NCI-H1436 (cell line): ENCODE measurements around the gene MRNIP.

Source experiments
- DNase-seq: peaks from one replicate; lab custom pipeline; 2025; lab: John Stamatoyannopoulos, UW

The MRNIP gene, protein sequence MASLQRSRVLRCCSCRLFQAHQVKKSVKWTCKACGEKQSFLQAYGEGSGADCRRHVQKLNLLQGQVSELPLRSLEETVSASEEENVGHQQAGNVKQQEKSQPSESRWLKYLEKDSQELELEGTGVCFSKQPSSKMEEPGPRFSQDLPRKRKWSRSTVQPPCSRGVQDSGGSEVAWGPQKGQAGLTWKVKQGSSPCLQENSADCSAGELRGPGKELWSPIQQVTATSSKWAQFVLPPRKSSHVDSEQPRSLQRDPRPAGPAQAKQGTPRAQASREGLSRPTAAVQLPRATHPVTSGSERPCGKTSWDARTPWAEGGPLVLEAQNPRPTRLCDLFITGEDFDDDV

DNA sequence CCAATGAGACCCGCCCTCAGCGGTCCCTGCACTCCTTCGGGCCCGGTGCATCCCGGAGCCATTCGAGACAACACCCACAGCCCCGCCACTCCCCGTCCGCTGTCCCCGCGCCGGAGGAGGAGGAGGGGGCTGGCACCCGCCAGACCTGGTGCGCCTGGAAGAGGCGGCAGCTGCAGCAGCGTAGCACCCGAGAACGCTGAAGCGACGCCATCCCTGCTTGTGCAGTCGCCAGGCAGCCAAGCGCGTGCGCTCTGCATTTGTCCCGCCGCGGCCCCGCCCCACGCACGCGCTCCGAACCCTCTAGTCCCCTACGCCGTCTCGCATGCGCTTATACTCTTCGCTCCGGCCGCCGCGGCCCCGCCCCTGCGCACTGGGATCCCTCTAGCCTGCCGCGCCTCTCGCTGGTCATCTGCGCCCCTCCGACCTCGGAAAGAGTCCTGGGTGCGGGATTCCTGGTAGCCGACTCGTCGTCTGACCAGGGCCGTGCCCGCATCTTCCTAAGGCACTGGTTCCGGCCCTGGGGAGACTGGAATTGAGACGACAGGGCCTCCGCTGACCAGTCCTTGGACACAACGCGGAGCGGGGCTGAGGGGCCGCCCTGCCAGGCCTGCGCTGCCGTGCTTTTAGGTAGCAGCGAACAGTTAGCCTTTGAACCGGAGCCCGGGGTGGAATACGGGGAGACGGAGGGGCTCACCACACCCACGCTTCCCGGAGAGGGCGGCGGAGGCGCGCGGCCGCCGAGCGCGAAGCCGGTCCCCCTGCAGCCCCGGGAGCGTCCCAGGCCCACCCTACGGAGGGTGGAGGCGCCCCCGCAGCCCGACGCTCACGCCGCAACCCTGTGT, at the start of gene MRNIP:
Gene MRNIP, minus strand, starts transcription at position 232 of the 842 bp plus-strand sequence. Its CDS starts 21 bp downstream, at position 211.
- peak; percentile 68 for DNase-seq

DNA sequence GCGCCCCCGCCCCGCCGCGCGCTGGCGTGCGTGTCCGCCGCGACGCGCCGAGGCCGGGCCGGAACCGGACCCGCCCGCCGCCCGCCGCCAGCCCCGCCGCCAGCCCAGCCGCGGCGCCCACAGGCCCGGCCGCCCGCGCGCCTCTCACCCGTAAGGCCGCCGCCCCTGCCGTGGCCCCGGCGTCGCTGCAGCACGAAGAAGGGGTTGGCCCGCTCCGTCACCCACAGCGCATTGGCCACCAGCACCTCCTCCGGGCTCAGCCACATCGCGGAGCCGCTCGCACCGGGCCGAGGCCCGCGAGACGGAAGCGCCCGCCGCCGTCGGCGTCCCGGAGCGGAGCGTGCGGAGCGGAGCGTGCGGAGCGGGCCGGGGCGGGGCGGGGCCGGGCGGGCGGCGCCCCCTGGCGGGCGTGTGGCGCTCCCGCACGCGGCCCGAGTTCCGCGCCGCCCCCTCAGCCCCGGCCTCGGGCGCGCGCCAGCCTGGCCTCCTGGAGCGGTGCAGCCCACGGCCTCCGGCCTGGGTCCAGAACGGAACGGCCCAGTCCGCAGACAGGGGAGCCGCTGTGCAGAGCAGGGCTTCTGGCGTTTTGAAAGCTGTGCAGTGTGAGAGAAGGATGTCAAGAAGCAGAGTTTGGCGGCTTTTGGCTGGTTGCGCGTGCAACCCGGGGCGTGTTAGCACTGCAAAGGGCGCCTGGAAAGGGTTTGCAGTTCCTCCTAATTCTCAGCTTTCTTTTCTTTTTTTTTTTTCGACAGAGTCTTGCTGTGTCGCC, 49.1 kb upstream of the MRNIP start, which contains the start of gene TBC1D9B:
Gene TBC1D9B, minus strand, starts transcription at position 342 of the 769 bp plus-strand sequence. Its CDS starts 76 bp downstream, at position 266.
- peak; percentile 8 for DNase-seq

DNA sequence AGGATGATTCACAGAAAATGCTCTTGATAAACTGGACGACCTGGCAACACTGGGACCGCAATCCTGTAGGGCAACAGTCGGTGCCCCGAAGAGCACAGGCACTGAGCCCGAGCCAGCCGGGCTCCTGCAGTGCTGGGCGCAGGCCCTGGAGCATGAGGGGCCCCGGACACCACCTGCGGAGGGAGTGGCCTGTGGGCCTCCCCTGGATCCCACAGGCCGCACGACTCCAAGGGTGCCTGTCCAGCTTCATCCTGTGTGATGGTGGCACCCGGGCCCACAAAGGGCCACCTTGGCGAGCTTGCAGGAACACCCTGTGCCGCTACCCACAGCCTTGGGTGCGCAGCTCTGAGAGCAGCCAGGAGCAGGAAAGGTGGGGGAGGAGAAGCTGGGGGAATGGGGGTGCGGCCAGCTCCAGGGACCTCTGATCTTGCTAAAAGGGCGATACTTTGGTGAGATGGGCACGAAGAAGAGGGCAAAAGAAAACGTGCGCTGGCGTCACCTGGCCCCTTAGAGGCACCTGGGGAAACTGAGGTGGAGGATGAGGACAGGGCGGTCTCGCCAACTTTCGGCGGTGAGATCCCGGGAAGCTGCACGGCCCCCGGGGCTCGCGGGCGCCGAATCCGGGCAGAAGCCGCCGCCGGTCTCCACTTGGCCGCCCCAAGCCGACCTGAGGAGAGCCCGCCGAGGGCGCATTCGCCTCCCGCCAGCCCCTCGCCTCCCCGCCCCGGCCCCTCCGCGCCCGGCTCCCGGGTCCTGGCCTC, 48.4 kb upstream of the MRNIP start:
- DNase-seq: no peak

DNA sequence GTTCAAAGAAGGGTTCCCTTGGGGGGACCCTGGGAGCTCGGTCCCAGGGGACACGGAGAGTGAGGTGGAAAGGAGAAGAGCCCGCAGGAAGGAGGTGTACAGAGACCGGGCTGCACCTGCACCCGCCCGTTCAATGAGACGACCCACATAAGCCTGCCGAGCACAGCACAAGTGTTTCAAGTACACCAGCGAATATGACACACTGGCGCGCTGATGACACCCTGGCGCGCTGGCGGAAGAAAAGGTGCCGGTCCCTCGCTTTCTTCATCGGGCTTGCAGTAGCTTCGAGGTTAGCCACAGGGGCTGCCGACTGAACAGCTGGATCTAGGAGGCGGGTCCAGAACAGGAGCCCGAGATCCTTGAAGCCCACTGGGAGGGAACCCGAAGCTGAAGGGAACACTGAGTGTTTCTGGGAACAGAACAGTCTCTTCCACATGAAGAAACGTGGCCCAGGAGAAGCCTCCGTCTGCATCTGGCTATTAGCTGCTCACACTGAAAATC, 47.7 kb upstream of the MRNIP start:
- no peak for DNase-seq

DNA sequence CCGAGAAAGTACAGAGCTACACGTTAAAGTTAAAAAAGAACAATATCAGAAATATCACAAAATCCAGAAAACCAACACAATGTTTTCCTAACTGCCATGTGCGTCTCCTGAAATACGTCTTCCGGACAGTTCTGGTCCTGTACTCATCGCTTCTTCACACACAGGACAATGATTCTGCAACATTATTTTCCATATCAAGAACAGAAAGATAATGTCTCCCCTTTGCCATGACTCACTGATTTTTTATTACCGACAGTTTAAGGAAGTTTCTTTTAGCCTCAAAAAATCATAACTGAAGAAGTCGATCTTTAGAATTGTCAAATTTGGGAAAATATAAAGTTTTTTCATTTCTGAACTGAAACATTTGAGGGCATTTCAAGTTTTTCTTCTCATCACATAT, 46.5 kb upstream of the MRNIP start:
- DNase-seq: no peak

DNA sequence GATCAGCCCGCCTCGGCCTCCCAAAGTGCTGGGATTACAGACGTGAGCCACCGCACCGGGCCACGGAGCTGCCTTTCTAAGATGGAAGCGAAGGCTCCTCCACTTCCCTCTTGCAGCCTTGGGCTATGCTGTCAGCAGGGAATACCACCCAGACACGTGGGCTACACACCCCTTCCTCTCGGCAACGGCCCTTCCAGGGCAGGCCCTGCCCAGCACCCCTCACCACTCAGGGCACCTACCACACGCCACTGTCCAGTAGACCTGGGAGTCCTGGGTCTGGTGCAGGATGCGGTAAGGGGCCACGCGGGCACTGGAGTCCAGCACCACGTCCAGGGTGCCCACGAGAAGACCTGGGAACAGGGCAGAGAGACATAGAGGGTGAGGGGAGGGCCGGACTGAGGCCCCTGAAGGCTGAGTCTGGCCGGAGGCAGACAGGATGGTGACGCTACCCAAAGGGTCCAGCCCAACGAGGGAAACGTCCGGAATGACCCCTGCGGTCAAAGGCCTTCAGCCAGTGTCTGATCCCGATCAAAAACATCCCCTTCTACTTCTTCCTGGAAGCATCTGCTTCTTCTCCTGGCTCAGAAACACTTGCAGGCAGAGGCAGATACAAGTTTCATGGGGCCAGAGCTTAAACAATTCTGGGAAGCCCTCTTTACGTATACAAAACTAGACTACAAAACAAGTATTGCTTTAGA, 46.0 kb upstream of the MRNIP start:
- no peak for DNase-seq

DNA sequence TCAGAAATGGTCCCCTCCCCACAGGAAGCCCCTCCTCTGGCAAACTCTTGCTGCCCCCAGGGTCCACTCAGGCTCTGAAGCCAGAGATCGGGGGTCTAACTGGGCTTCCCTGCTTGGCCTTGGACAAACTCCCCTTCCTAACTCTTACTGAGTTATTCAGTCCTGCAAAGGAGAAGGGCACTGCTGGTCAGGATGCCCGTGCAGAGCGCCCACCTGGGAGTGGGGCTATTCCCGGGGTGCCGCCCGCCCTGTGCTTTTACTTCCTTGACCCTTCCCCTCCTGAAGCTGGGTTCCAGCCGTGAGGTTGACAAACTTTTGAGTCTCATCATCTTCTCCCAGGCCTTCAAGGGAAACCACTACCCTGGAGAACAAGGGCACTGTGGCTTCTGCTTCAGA, 44.1 kb upstream of the MRNIP start:
- DNase-seq: no peak

DNA sequence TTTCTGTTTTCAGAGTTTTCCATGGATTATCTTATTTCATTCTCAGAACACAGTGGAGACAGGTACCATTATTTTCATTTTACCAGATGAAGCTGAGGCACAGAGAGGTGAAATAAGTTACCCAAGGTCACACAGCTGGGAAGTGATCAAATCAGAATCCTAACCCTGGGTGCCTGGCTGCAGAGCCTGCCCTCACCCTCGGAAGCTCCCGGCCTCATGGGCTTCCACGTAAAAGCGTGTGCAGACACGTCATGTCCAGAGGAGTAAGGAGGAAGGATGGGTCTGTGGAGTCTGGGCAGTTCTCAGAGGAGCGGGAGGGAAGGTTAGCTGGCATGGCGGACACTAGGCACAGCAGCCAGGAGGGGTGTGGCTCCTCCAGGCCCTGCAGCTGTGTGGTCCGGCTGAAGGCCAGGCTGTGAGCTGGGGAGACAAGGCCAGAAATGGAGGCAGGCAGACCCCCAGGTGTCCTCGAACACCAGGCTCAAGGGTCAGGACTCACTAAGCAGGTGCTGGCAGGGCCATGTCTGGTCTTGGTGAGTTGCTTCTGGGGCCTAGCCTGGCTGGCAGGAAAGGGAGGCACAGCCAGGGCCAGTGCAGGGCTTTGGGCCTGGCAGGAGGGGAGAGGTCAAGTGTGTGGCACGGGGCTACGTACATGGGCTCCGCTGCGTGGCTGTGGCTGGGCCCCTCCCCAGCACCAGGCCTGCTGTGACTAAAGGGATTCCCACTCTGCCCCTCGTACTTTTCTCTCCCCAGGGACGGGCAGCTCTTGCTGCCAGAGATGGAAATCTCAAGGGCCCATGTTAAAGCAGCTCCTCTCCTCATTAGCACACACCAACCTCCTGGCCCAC, 43.5 kb upstream of the MRNIP start:
- DNase-seq: no peak

DNA sequence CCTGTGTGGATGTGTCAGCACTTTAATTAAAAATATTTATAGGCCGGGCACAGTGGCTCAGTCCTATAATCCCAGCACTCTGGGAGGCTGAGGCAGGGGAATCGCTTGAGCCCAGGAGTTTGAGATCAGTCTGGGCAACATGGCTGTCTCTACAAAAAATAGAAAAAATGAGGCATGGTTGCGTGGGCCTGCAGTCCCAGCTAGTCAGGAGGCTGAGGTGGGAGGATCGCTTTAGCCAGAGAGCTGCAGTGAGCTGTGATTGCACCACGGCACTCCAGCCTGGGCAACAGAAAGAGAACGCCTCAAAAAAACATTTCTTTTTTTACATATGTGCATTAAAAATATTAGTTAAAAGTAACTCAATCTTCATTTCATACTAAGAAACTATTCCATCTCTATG, 42.8 kb upstream of the MRNIP start:
- DNase-seq: no peak

DNA sequence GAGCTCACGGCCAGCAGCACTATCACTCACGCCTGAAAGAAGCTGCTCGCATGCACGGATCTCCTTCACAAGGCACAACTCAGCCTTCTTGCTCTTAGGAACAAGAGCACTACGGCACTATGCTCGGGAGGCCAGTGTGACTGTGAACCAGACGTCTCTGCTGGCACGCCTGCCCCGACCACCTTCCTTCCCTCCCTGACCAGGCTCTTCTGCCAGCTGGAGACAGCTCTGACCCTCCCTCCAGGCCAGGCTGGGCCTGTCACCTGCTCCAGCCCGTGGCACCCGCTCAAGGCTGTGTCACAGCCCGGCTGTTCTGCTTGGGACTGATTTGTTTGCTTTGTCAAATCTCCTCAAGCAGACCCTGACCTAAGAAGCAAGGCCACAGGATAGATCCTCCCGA, 42.1 kb upstream of the MRNIP start:
- no peak for DNase-seq

DNA sequence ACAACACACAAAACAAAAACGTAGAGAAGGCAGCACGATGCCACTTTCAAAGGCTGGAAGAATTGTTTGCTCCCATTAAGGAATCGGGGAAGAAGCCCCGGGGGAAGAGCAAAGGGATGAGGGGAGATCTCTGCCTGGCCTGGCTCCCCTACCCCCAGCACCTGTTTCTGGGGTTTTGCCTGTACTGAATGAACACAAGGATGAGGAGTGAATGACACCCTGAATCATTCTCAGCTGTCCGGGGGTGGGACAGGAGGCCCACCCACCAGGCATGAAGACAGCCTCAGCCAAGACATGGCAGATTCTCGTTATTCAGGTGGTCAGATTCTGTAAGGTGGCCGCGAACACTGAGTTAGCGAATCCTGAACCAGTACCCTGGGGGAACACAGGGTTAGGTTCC, 41.6 kb upstream of the MRNIP start:
- DNase-seq: no peak

DNA sequence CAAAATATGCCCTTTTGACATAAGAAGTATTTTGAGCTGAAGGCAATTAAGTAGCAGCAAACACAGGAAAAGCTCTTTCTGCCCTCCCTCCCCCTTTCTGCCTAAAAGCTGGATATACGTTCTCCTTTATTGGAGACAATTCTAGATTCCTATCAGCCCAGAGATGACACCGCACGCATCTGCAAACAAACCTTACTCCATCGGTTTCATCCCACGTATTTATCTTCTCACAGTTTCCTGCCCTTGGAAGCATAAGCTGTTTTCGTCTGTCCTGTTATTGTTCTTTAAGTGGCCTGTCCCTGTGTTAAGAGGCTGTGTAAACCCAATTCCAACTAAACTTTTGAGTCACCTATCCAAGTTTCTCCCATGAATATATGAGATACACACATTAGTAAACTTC, 37.2 kb upstream of the MRNIP start:
- DNase-seq: no peak

DNA sequence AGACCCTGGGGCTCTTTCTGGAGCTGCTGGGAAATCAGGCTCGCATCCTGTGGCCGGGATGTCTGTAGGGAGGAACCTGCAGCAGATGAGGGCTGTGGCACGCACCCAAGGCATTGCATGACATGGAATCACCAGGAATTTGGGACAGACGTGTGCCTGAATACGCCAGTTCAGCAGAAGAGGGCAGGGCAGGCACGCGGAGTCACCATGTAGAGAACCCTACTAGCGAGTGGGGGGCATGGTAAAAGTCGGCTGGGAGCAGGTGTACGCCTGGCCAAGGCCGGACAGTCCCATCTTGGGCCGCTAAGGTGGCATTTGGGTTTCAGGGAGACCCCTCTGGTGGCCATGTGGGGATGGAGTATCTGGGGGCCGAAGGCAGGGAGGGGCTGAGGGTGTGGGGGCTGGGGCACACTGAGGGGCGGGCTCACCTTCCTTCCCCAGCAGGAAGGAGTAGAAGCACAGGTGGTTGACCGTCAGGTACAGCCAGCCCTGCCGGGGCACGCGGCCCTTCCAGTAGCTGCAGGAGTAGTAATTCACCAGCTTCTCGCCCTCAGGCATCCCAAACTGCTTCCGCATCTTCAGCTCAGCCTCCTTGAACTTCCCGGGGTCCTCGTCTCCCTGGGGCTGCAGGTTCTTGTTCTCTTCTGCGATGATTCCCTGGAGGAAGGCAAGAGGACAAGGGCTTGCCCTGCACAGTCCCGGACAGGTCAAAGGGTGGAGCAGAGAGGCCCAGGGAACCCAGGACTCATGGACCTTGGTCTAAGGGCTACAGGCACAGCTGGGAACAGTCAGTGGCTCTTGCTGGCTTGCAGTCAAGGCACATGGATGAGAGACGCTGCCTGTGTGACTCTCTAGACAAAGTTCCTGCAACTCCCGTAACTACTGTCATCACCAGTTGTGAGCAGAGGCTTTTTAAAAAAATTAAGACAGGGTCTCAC, 35.6 kb upstream of the MRNIP start:
- no peak for DNase-seq

DNA sequence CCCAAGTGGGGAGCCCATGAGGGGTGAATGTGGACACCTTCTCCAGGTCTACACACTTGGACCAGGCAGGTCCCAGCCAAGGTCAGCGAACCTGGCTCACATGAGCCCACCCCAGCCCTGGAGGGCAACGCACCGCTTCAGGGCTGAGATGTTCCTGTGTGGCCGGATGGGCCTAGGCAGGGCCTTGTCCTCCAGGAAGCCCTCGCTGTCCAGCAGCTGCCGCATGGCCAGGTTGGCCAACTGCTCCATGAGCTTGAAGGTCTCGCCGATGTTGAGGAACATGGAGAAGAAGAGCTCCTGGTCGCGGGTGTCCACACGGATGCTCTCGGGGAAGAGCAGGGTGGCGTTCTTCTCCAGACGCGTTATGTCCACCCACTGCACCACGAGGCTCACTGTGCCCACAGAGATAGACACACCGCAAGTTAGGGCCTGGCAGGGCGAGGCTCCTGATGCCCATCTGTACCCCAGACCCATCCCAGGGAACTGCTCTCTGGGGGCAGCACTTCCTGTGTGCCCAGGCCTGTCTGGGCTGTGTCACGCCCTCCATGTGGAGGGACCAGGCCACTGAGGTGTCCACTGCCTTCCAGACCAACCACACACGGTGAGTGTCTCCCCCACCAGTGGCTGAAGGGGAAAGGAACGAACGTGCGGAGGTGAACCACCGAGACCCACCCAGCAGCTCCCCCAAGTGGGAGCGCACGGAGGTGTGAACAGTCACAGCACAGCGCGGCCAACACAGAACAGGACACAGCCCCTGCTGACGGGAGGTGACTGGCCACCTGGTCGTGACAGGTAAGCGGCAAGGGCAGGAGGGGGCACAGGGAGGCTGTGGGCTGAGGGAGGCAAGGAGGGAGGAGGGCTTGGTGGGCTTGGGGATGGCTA, 34.7 kb upstream of the MRNIP start:
- DNase-seq: no peak

DNA sequence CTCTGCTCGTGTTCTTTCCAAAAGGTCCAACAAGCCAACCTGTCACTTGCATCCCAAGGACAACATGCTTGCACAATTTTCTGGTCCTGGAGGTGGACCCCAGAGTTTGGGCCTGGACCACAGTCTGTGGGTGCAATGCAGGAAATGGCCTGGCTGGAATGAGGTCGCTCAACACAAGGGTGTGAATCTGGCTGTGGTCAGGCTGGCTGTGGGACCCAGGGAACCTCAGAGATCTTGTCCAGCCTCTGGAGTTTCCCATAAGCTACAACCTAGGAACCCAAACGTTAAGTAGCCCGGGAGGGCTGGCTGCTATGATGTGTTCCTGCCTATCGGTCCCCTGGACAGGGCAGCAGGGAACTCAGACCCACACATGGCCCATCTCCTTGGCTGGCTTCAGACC, 33.6 kb upstream of the MRNIP start:
- no peak for DNase-seq

DNA sequence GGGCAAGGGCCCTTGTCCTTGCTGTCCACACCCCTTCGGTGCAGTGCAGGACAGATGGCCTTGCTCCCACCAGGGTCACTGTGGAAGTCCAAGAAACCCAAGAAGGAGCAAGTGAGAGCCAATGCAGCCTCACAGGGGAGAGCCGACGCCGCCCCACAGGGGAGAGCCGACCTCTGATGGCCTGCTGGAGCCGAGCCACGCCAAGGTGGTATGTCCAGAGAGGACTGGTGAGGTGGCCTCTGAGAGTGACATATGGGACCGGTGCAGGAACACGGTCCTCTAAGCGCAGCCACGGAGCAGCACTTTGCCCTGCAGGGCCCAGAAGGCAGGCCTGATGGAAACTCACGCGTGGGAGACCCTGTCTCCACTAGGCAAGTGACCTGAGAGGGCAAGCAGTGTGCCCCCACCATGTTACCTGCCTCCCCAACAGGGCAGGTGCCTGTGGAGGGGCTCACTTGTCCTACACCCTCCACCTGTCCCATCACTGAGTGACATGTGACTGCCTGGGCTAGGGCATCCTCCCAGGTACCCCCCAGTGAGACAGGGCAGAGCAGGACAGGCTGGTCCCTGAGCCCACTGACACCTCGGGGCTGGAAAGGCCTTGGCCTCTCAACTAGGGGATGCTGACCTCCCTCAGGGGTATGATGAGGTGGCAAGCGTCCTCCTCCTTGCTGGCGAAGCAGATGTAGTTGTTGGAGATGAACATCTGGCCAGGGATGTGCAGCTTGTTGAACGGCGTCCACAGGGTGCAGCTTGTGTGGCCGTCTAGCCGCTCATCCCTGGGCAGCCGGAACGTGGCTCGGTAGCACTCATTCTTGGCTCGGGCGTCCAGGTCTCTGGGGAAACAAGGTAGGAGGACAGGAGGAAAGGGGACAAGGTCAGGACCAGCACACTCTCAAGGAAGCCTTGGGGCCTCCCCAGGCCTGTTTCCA, 32.4 kb upstream of the MRNIP start:
- DNase-seq: no peak

DNA sequence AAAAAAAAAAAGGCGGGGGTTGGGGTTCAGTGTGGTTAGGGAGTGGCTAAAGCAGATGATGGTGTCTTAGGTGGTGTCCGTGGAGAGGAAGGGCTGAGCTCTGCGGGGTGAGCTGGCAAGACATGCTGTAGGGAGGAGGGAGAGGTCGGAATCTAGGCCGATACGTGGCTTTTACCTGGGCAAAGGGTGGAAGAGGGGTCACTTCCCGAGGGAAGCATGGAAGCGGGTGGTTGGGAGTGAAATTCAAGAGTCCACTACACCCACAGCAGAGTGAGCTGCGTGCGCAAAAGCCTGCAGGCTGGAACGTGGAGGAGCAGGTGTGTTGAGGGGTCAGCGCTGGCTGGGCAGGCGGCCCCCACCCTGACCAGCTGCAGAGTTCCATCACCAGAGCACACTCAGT, 31.3 kb upstream of the MRNIP start:
- DNase-seq: no peak
